ENCODE data around the gene SEMA6D. TPM values are rescaled to one million over a fixed set of nuclear protein-coding genes. Genes with fewer than 3 reads are reported as not detected.

The SEMA6D gene
- total RNA-seq, 1 experiment from 2014 or later = 15.8 TPM

- WGBS (ENCODE audit: extremely low coverage, insufficient read length, low lambda C conversion rate) = no CpG with 5 or more reads among the region's 5 CpGs
- H2AK5ac ChIP-seq (ENCODE audit: insufficient read length, low read length) = no peak overlapping the region
These were observed 49.1 kb downstream of the SEMA6D start for GRCh38 chr15:47766406-47766805.

More at GRCh38 chr15:47766406-47766805, 49.1 kb downstream of the SEMA6D start:
- Histone ChIP-seq H3K18ac (ENCODE audit: insufficient read length, low read depth, low read length) (no peak overlapping the region), H3K23ac (ENCODE audit: insufficient read length, low read depth, low read length) (no peak overlapping the region), H2AFZ (ENCODE audit: low read length) (no peak overlapping the region), H3K79me1 (ENCODE audit: insufficient read depth, low read depth, low read length, poor library complexity, severe bottlenecking) (no peaks in the 10 kb centered on the region), H3K14ac (ENCODE audit: insufficient read depth, low read length) (no peak overlapping the region), H3K23me2 (ENCODE audit: insufficient read length, low read depth, low read length, poor library complexity, severe bottlenecking) (no peaks in the 10 kb centered on the region), H2BK12ac (ENCODE audit: insufficient read length, low read depth, low read length) (no peak overlapping the region), H2BK15ac (ENCODE audit: low read depth, low read length) (no peak overlapping the region), H3K27me3 (ENCODE audit: insufficient read depth, low read length) (0 out of 2 replicates have a peak, but pooled peaks cover 2% of the 10 kb centered on the region), H3K56ac (ENCODE audit: insufficient read length, low read depth, low read length) (no peak overlapping the region), H2BK120ac (ENCODE audit: low read depth, low read length, poor library complexity, severe bottlenecking) (no peak overlapping the region), H3K27ac (ENCODE audit: insufficient read length, low read depth, low read length) (no peak overlapping the region), H3K9me3 (ENCODE audit: control insufficient read depth, low read depth, low read length) (no peaks in the 10 kb centered on the region), H3T11ph (ENCODE audit: low read length) (no peak overlapping the region), H3K79me2 (ENCODE audit: insufficient read depth, low read length) (no peaks in the 10 kb centered on the region), H3K4ac (ENCODE audit: low read depth, low read length) (no peak overlapping the region), H4K20me1 (ENCODE audit: control insufficient read depth, insufficient read depth, insufficient read length) (no peaks in the 10 kb centered on the region), H4K5ac (ENCODE audit: insufficient read length, low read depth, low read length) (no peak overlapping the region), H4K8ac (replicated peaks; ENCODE audit: insufficient read length, low read depth, low read length) (no peak overlapping the region), H4K91ac (ENCODE audit: insufficient read length, low read depth, low read length) (no peak overlapping the region), H3K4me1 (ENCODE audit: insufficient read depth, low read length) (no peaks in the 10 kb centered on the region), H3K9ac (ENCODE audit: extremely low read depth, insufficient read length, low read length) (no peak overlapping the region), H2BK5ac (ENCODE audit: insufficient read length, low read length) (no peak overlapping the region), H3K4me2 (ENCODE audit: insufficient read depth, insufficient read length, low read length) (no peak overlapping the region), H2BK20ac (ENCODE audit: low read depth, low read length, poor library complexity, severe bottlenecking) (no peak overlapping the region)
- TF ChIP-seq, protein P1, sequence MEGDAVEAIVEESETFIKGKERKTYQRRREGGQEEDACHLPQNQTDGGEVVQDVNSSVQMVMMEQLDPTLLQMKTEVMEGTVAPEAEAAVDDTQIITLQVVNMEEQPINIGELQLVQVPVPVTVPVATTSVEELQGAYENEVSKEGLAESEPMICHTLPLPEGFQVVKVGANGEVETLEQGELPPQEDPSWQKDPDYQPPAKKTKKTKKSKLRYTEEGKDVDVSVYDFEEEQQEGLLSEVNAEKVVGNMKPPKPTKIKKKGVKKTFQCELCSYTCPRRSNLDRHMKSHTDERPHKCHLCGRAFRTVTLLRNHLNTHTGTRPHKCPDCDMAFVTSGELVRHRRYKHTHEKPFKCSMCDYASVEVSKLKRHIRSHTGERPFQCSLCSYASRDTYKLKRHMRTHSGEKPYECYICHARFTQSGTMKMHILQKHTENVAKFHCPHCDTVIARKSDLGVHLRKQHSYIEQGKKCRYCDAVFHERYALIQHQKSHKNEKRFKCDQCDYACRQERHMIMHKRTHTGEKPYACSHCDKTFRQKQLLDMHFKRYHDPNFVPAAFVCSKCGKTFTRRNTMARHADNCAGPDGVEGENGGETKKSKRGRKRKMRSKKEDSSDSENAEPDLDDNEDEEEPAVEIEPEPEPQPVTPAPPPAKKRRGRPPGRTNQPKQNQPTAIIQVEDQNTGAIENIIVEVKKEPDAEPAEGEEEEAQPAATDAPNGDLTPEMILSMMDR (conservative IDR thresholded peaks at IDR 0.05) = no peak
- Mint-ChIP-seq H3K4me3 (no peak overlapping the region), H3K9me3 (peaks cover 2 to 3% of the 10 kb centered on the region in 2 experiments; a peak in 2 of 5 replicates), H3K36me3 (ENCODE audit: insufficient read depth in 1 of 3, low read depth in 3 of 3) (peaks cover 25 to 85% (median 81%) of the 10 kb centered on the region in 3 experiments), H3K27me3 (ENCODE audit: low read depth) (no peaks in the 10 kb centered on the region), H3K4me1 (peaks cover 12 to 16% of the 10 kb centered on the region in 2 experiments), H3K27ac (no peak overlapping the region)
- no peak for DNase-seq

Data from H9 (cell line).